Endothelial cell of umbilical vein (primary cell): ENCODE data around the gene CLCN4. TPM values are rescaled to one million over a fixed set of nuclear protein-coding genes. Genes with fewer than 3 reads are reported as not detected.

Experiments
- BruUV-seq: library from RNA; stranded (reverse); fragments of 400-500 nt; replicated peaks from 2 replicates; lab custom pipeline; 2021; lab: Mats Ljungman, UMichigan
- CTCF ChIA-PET: fragments of 300-600, 350-600 bp; sonication (Branson Sonifier 250); formaldehyde crosslinking; loops from one replicate; lab custom pipeline; 2021; ENCODE audit warnings: antibody characterized with exemption, inconsistent platforms; lab: Charles Lee
- POLR2A ChIA-PET: fragments of 300-600, 350-600 bp; sonication (Branson Sonifier 250); formaldehyde crosslinking; loops from one replicate; lab custom pipeline; 2021; ENCODE audit warnings: antibody characterized with exemption, inconsistent platforms; lab: Charles Lee
- DNase-seq: peaks from one replicate; pipeline ENCODE4 v3.0.0-alpha.2; 2011; ENCODE audit warnings: low read depth, low spot score
- FAIRE-seq: peaks from 2 replicates; lab custom pipeline; 2011; peaks lifted over from hg19 to GRCh38; lab: Jason Lieb, UNC
- H2AFZ ChIP-seq: 2 replicates; pipeline ENCODE4 v1.6.0; 2012; ENCODE audit warnings: low read depth, low read length, control low read depth, inconsistent platforms
- H3K27ac ChIP-seq: 2 replicates; pipeline ENCODE4 v1.5.1; 2011; ENCODE audit warnings: low read depth, mild to moderate bottlenecking, control low read depth, low read length, moderate library complexity; ENCODE audit not compliant: insufficient read depth
- H3K27me3 ChIP-seq, 2 experiments: 2 replicates each; pipeline versions ENCODE4 v1.6.0 to v1.6.1; 2011; ENCODE audit warnings: low read length in 2 of 2, mixed read lengths in 1 of 2; ENCODE audit not compliant: control insufficient read depth in 2 of 2, insufficient read depth in 2 of 2
- H3K36me3 ChIP-seq, 2 experiments: 2 replicates in 1 of 2; 3 replicates in 1 of 2; pipeline ENCODE4 v1.5.1; 2011; ENCODE audit warnings: low read length in 2 of 2, mild to moderate bottlenecking in 1 of 2, moderate library complexity in 1 of 2; ENCODE audit not compliant: control insufficient read depth in 2 of 2, insufficient read depth in 2 of 2; ENCODE audit errors: extremely low read depth in 1 of 2
- H3K4me1 ChIP-seq: 3 replicates; pipeline ENCODE4 v1.5.1; 2011; ENCODE audit warnings: mild to moderate bottlenecking, low read length; ENCODE audit not compliant: control insufficient read depth, insufficient read depth; ENCODE audit errors: extremely low read depth
- H3K4me2 ChIP-seq: 2 replicates; pipeline ENCODE4 v1.6.1; 2011; ENCODE audit warnings: low read length, control low read depth, mixed read lengths; ENCODE audit not compliant: insufficient read depth
- H3K4me3 ChIP-seq, 3 experiments: fragments of 200-600 bp in 1 of 3; sonication (generic), shearing (Covaris generic) in 1 of 3; replicated peaks in 1 of 3; 2 replicates each; pipeline ENCODE4 v1.5.1; 2011 to 2016; ENCODE audit warnings: control low read depth in 3 of 3, low read length in 3 of 3, mild to moderate bottlenecking in 2 of 3, inconsistent platforms in 1 of 3, low read depth in 1 of 3, moderate library complexity in 1 of 3; ENCODE audit not compliant: insufficient read depth in 1 of 3
- H3K79me2 ChIP-seq: 2 replicates; pipeline ENCODE4 v1.6.0; 2012; ENCODE audit warnings: low read length, inconsistent platforms; ENCODE audit not compliant: control insufficient read depth, insufficient read depth
- H3K9ac ChIP-seq: replicated peaks from 2 replicates; pipeline ENCODE3; 2011; ENCODE audit warnings: low read length, control low read depth; ENCODE audit not compliant: insufficient read depth; ENCODE audit errors: extremely low read depth
- H3K9me1 ChIP-seq: replicated peaks from 3 replicates; pipeline ENCODE4 v1.6.0; 2011; ENCODE audit warnings: mild to moderate bottlenecking, low read length; ENCODE audit not compliant: control insufficient read depth, insufficient read depth; ENCODE audit errors: extremely low read depth
- H3K9me3 ChIP-seq: replicated peaks from 2 replicates; pipeline ENCODE4 v1.5.1; 2012; ENCODE audit warnings: low read length, inconsistent platforms; ENCODE audit not compliant: control insufficient read depth, insufficient read depth
- H4K20me1 ChIP-seq: replicated peaks from 2 replicates; pipeline ENCODE3; 2011; ENCODE audit warnings: mild to moderate bottlenecking, low read length; ENCODE audit not compliant: control insufficient read depth, insufficient read depth; ENCODE audit errors: extremely low read depth
- EZH2 ChIP-seq: IDR thresholded peaks from 2 replicates; pipeline ENCODE4 v1.6.1; 2012; ENCODE audit warnings: borderline replicate concordance, low read depth, mild to moderate bottlenecking, moderate library complexity, low read length, inconsistent platforms; ENCODE audit not compliant: severe bottlenecking
- FOS ChIP-seq: IDR thresholded peaks from 2 replicates; pipeline ENCODE4 v1.6.1; 2011; ENCODE audit warnings: mild to moderate bottlenecking, low read length, moderate library complexity, borderline replicate concordance; ENCODE audit not compliant: insufficient read depth
- GATA2 ChIP-seq: IDR thresholded peaks from 2 replicates; pipeline ENCODE4 v1.7.0; 2011; ENCODE audit warnings: low read depth, mild to moderate bottlenecking, moderate library complexity, mixed read lengths, low read length; ENCODE audit not compliant: insufficient read length, insufficient read depth
- JUN ChIP-seq: IDR thresholded peaks from 2 replicates; pipeline ENCODE4 v1.6.1; 2011; ENCODE audit warnings: borderline replicate concordance, low read depth; ENCODE audit not compliant: insufficient read length, insufficient read depth
- MAX ChIP-seq: IDR thresholded peaks from 2 replicates; pipeline ENCODE4 v1.6.1; 2011; ENCODE audit not compliant: insufficient read depth, insufficient read length
- MYC ChIP-seq: IDR thresholded peaks from one replicate; pipeline ENCODE4 v1.6.1; 2011; ENCODE audit warnings: mild to moderate bottlenecking, low read depth, low read length
- POLR2A ChIP-seq: IDR thresholded peaks from 2 replicates; pipeline ENCODE4 v1.6.1; 2012; ENCODE audit warnings: low read depth, mild to moderate bottlenecking, control low read depth, low read length
- POLR2AphosphoS5 ChIP-seq: IDR thresholded peaks from 2 replicates; pipeline ENCODE4 v1.6.1; 2012; ENCODE audit warnings: low read depth, mild to moderate bottlenecking, control low read depth, low read length, moderate library complexity; ENCODE audit not compliant: insufficient read depth
- dilution Hi-C: fragments of 300-500 bp; cut with MboI; formaldehyde crosslinking; loops from one replicate; pipeline ENCODE4 v1.15.0; 2019; ENCODE audit warnings: low sequenced_read_pairs; ENCODE audit not compliant: extremely low pct_ligation_motif_present
- intact Hi-C: fragments of 100-400 bp; cut with micrococcal nuclease; formaldehyde crosslinking; loops from one replicate; pipeline ENCODE4 v1.10.0; 2022
- polyA plus RNA-seq, 4 experiments: library from polyadenylated mRNA; depleted of rRNA in 3 of 4; stranded (reverse) in 3 of 4; unstranded in 1 of 4; fragments of >200 nt; gene quantifications; 2 replicates each; pipeline versions ENCODE4 v1.2.1 to v1.2.3, GENCODE V29; 2011 to 2012; ENCODE audit warnings: missing spikeins in 1 of 4
- total RNA-seq: library from RNA; stranded (reverse); gene quantifications from 2 replicates; pipeline ENCODE4 v1.2.3, GENCODE V29; 2021
- TF ChIP-seq, protein P1 (sequence below), 2 donors: IDR thresholded peaks; 1 replicate in 1 of 2; 2 replicates in 1 of 2; pipeline ENCODE4 v1.5.1; 2011; ENCODE audit warnings: low read length in 2 of 2, mild to moderate bottlenecking in 2 of 2, moderate library complexity in 2 of 2, control low read depth in 1 of 2, inconsistent platforms in 1 of 2, low read depth in 1 of 2; ENCODE audit not compliant: insufficient read depth in 1 of 2; ENCODE audit errors: extremely low read depth in 1 of 2

The CLCN4 gene
- total and polyA plus RNA-seq, 2 donors (not counting 3 experiments of a cell fraction or from before 2014, with no cell fraction given) = 7.6 to 19.8 TPM

GRCh38 chrX:10138726-10139125 is 18.0 kb upstream of the CLCN4 start:
- BruUV-seq = no TSS peak
- H3K36me3 ChIP-seq = peaks cover 18 to 23% of the 10 kb centered on the region in 2 experiments
- no peaks in the 10 kb centered on the region for H4K20me1 ChIP-seq
- TF ChIP-seq MYC = no peak
- TF ChIP-seq FOS = no peak
- TF ChIP-seq MAX = no peak
- no peak for TF ChIP-seq POLR2AphosphoS5
- TF ChIP-seq, protein P1, sequence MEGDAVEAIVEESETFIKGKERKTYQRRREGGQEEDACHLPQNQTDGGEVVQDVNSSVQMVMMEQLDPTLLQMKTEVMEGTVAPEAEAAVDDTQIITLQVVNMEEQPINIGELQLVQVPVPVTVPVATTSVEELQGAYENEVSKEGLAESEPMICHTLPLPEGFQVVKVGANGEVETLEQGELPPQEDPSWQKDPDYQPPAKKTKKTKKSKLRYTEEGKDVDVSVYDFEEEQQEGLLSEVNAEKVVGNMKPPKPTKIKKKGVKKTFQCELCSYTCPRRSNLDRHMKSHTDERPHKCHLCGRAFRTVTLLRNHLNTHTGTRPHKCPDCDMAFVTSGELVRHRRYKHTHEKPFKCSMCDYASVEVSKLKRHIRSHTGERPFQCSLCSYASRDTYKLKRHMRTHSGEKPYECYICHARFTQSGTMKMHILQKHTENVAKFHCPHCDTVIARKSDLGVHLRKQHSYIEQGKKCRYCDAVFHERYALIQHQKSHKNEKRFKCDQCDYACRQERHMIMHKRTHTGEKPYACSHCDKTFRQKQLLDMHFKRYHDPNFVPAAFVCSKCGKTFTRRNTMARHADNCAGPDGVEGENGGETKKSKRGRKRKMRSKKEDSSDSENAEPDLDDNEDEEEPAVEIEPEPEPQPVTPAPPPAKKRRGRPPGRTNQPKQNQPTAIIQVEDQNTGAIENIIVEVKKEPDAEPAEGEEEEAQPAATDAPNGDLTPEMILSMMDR (IDR thresholded peaks at IDR 0.05; ENCODE audit: extremely low read depth in 1 of 2, insufficient read depth in 1 of 2, low read depth in 1 of 2, low read length in 2 of 2) = no peak
- TF ChIP-seq POLR2A = no peak
- no peak for TF ChIP-seq EZH2
- TF ChIP-seq JUN = no peak
- no peak for TF ChIP-seq GATA2
- ChIA-PET POLR2A (no interaction called here), CTCF (no interaction called here)
- no peaks in the 10 kb centered on the region for H3K9me3 ChIP-seq
- FAIRE-seq (no peak), DNase-seq (no peak)
- H2AFZ ChIP-seq = no peak overlapping the region
- H3K4me2 ChIP-seq = no peak overlapping the region
- H3K27ac ChIP-seq = no peak overlapping the region
- H3K27me3 ChIP-seq = no peaks in the 10 kb centered on the region
- H3K9me1 ChIP-seq = no peaks in the 10 kb centered on the region
- dilution Hi-C loops (no loop called here), intact Hi-C loops (no loop called here)
- H3K9ac ChIP-seq = no peak overlapping the region
- no peak overlapping the region for H3K4me3 ChIP-seq
- no peaks in the 10 kb centered on the region for H3K79me2 ChIP-seq
- no peaks in the 10 kb centered on the region for H3K4me1 ChIP-seq
